Skeletal muscle tissue (tissue), 4 donors: Measurements from ENCODE around the gene PLA2G6. TPM values are rescaled to one million over a fixed set of nuclear protein-coding genes. Genes with fewer than 3 reads are reported as not detected.

Experiments
- H3K27ac ChIP-seq: one replicate; pipeline ENCODE4 v1.7.0; 2013; ENCODE audit warnings: mild to moderate bottlenecking, low read depth, low read length, inconsistent platforms
- H3K27me3 ChIP-seq, 3 donors: one replicate each; pipeline ENCODE4 v1.7.0; 2013; ENCODE audit warnings: low read length in 3 of 3; ENCODE audit not compliant: control insufficient read depth in 3 of 3, insufficient read depth in 3 of 3
- H3K36me3 ChIP-seq, 3 donors: one replicate each; pipeline ENCODE4 v1.7.0; 2013; ENCODE audit warnings: low read length in 3 of 3; ENCODE audit not compliant: control insufficient read depth in 3 of 3, insufficient read depth in 3 of 3
- H3K4me1 ChIP-seq, 3 donors: one replicate each; pipeline ENCODE4 v1.7.0; 2013; ENCODE audit warnings: low read length in 3 of 3, mild to moderate bottlenecking in 3 of 3; ENCODE audit not compliant: control insufficient read depth in 3 of 3, insufficient read depth in 3 of 3
- H3K4me3 ChIP-seq, 3 donors: one replicate each; pipeline ENCODE4 v1.7.0; 2013; ENCODE audit warnings: low read length in 3 of 3
- H3K9ac ChIP-seq, 3 donors: one replicate each; pipeline ENCODE4 v1.7.0; 2013; ENCODE audit warnings: low read length in 3 of 3, mild to moderate bottlenecking in 3 of 3, moderate library complexity in 2 of 3, low read depth in 1 of 3
- H3K9me3 ChIP-seq, 3 donors: one replicate each; pipeline ENCODE4 v1.7.0; 2013; ENCODE audit warnings: low read length in 3 of 3; ENCODE audit not compliant: control insufficient read depth in 3 of 3
- total RNA-seq: library from RNA; depleted of rRNA; stranded (reverse); fragments of >200 nt; gene quantifications from one replicate; pipeline ENCODE4 v1.2.3, GENCODE V29; 2014
- donor health status: Osteomylitis.

PLA2G6 gene
- total RNA-seq, 1 donor from 2014 or later = 14.1 TPM

DNA sequence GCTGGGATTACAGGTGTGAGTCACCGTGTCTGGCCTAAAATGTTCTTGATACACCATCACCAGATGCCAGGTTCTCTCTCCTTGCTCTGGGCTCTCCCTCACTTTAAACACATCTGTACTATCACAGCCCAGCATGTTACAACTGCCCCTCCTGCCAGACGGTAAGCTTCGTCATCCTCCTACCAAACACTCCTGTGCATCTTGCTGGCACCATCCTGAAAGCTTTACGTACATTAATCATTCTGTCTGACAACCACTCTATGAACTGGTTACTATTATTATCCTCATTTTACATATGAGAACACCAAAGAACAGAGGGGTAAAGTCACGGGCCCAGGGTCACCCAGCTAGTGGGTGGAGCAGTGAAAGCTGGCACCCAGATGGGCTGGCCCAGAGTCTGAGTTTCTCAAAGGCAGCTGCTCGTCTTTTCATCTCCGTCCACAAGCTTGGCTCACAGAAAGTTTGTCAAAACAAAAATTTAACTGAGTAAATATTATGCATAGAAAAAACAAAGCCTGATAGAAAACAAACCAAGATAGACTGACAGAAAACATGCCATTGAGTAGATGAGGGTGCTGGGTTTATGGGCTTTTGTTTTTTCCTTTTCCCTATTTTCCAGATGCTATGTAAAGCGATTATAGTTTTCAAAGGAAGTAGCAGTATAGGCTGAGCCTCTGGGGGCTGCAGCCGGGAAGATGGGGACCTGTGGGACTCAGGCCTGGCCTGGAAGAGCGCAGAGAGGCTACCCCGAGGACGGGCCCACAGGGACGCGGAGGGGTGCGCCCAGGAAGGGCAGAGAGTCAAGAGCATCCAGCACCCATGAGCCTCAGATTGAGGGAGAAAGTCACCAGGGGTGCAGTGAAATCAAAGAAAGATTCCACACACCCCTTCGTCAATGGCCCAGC, 9.5 kb downstream of the PLA2G6 start:
- peak overlapping the region in 1 of 3 donors; percentile 54 for H3K9ac ChIP-seq
- H3K36me3 ChIP-seq = peaks cover 0 to 4% (median 0%) of the 10 kb centered on the region in 3 donors
- H3K4me1 ChIP-seq = peaks cover 42 to 73% (median 73%) of the 10 kb centered on the region in 3 donors
- no peaks in the 10 kb centered on the region for H3K27me3 ChIP-seq
- H3K9me3 ChIP-seq = no peaks in the 10 kb centered on the region
- no peak overlapping the region for H3K4me3 ChIP-seq
- peak overlapping the region; percentile 75 for H3K27ac ChIP-seq

DNA sequence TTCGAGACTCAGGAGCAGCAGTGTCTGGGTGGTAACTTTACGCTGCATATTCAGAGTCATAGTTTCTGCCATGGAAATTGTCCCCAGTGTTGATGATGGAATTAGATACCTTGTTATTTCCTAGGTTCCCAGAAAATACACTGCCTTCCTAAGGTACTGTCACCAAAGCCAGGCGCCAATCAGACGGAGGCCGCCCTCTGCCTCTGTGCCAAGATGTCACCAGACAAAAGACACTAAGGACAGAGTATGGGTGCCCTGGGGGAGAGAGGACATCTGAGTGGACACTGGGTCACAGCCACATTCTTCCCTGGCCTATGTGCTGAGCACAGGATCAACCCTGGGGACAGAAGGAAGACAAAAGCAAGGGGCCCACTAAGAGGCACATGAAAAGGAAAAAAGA, 11.2 kb downstream of the PLA2G6 start:
- H3K27ac ChIP-seq = no peak overlapping the region
- no peak overlapping the region for H3K4me3 ChIP-seq
- H3K27me3 ChIP-seq = no peaks in the 10 kb centered on the region
- no peaks in the 10 kb centered on the region for H3K9me3 ChIP-seq
- H3K36me3 ChIP-seq = peaks cover 3 to 4% (median 3%) of the 10 kb centered on the region in 3 donors
- H3K9ac ChIP-seq = no peak overlapping the region
- peaks cover 26 to 58% (median 58%) of the 10 kb centered on the region in 3 donors for H3K4me1 ChIP-seq

DNA sequence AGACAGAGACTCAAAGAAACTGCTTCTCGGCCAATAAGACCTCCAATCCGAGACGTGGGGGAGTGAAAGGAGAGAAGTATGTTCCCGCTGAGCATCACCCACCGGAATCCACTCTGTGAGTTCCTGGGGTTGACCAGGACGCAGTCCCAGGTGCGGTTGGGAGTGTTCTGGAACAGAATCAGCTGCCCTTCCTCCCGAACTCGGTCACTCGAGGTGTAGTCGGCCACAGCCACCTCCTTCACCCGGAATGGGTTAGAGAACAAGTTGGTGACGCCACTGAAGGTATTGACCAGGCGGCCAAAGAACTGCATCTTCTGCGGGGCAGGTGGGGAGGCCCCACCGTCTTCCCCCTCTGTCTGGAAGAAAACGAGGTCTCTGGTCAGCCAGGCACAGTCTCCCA, 12.5 kb downstream of the PLA2G6 start:
- Histone ChIP-seq H3K27me3 (no peaks in the 10 kb centered on the region), H3K4me3 (no peak overlapping the region), H3K4me1 (peaks cover 25 to 55% (median 54%) of the 10 kb centered on the region in 3 donors), H3K36me3 (peaks cover 3 to 4% (median 3%) of the 10 kb centered on the region in 3 donors), H3K27ac (no peak overlapping the region), H3K9ac (peak overlapping the region in 1 of 3 donors; percentile 50), H3K9me3 (no peaks in the 10 kb centered on the region)

DNA sequence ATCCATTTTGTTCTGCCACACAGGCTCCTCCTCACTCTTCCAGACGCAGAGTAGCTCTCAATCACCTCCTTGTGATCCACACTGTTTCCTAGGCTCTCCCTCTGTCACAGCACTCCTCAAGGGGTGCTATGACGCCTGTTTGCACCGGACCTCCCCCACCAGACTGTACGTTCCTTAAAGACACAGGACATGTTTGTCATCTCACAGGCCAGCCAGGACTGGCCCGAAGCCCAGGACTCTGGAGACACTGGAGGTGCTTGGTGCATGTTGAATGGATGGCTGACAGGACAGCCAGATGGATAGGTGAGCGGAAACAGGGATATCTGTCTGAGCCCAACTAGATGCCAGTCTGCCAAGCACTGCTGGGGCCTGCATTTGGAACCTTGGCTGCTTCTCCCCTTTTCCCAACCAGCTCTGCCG, 13.6 kb downstream of the PLA2G6 start:
- peaks cover 3 to 4% (median 3%) of the 10 kb centered on the region in 3 donors for H3K36me3 ChIP-seq
- no peak overlapping the region for H3K27ac ChIP-seq

DNA sequence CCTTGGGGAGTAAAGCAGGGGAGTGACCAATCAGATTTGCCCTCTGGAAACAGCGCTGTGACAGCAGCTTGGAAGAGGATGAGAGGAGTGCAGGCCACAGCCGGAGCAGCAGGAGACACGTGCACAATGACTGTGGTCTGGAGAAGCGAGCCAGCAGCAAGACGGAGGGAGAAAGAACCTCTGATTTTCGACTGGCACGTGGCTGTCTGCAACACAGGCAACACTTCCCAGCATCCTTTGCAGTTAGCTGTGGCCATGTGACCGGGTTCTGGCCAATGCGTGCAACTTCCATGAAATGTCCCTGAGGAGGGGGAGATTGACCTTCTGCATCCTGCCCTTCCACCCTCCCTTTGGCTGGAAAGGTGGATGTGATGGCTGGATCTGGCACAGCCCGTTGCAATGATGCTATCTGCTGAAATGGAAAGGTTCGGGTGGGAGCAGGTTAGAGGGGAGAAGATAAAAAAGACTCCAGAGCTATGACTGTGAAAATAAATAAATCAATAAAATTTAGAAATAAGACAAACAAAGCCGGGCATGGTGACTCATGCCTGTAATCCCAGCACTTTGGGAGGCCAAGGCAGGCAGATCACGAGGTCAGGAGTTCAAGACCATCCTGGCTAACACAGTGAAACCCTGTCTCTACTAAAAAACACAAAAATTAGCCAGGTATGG, 15.6 kb downstream of the PLA2G6 start:
- no peak overlapping the region for H3K9ac ChIP-seq
- peaks cover 18 to 38% (median 36%) of the 10 kb centered on the region in 3 donors for H3K4me1 ChIP-seq
- H3K9me3 ChIP-seq = no peaks in the 10 kb centered on the region
- no peaks in the 10 kb centered on the region for H3K27me3 ChIP-seq
- no peak overlapping the region for H3K27ac ChIP-seq
- H3K4me3 ChIP-seq = no peak overlapping the region
- H3K36me3 ChIP-seq = peaks cover 3 to 5% (median 4%) of the 10 kb centered on the region in 3 donors

More for the DNA sequence above, 13.6 kb downstream of the PLA2G6 start:
- no peaks in the 10 kb centered on the region for H3K9me3 ChIP-seq
- no peaks in the 10 kb centered on the region for H3K27me3 ChIP-seq
- peak overlapping the region in 2 of 3 donors; percentile 27 to 74 for H3K9ac ChIP-seq
- H3K4me3 ChIP-seq = peak overlapping the region in 1 of 3 donors; percentile 7
- peaks cover 24 to 48% (median 48%) of the 10 kb centered on the region in 3 donors for H3K4me1 ChIP-seq

DNA sequence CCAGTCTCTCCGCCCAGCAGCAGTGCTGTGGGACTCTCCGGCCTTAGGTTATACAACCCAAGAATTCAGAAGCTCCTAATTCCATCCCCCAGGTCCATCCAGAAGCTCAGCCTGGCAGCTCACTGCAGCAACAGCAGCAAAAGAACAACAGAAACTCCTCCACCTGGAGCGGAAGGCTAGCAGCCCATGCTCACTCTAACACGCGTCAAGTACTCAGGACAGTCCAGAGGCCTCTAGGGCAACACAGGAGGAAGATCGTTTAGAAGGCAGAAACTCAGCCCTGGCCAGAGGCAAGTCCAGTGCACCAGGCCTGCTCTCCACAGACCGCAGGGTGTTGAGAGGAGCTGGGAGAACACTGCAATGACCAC, 17.1 kb downstream of the PLA2G6 start:
- H3K27me3 ChIP-seq = no peaks in the 10 kb centered on the region
- no peak overlapping the region for H3K4me3 ChIP-seq
- peaks cover 16 to 30% (median 30%) of the 10 kb centered on the region in 3 donors for H3K4me1 ChIP-seq
- H3K27ac ChIP-seq = no peak overlapping the region
- no peaks in the 10 kb centered on the region for H3K9me3 ChIP-seq
- peaks cover 2 to 5% (median 3%) of the 10 kb centered on the region in 3 donors for H3K36me3 ChIP-seq
- H3K9ac ChIP-seq = no peak overlapping the region

DNA sequence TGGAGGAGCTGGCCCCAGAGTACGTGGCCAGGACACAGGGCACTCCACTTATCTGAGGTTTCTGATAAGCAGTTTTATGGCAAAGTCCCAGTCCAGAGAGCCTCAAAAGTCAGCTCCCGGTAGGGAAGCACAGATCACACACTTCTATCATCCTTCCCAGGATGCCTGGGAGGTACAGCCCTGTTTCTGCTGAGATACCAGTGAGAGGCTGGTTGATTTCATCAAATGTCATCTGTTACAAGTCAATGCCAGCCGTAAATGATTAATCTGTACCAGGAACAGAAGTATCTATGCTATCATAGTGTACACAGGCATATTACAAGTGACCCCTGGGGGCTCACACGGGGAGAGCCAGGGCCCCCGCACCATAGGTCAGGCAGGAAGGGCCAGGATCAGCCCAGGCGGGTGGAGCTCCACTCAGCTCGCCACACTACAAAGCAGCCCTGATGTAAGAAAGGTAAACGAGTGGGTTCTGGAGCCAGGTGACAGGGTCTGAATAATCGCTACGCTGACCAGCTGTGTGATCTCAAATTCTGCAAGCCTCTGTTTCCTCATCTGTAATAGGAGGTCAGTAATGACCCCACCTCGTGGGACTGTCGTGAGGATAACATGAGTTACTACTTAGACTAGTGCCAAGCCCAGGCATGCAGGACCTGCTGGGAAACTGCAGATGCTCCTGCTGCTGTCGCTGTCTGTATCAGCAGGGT, 17.6 kb downstream of the PLA2G6 start:
- Histone ChIP-seq H3K36me3 (peaks cover 0 to 5% (median 3%) of the 10 kb centered on the region in 3 donors), H3K27ac (no peak overlapping the region)

DNA sequence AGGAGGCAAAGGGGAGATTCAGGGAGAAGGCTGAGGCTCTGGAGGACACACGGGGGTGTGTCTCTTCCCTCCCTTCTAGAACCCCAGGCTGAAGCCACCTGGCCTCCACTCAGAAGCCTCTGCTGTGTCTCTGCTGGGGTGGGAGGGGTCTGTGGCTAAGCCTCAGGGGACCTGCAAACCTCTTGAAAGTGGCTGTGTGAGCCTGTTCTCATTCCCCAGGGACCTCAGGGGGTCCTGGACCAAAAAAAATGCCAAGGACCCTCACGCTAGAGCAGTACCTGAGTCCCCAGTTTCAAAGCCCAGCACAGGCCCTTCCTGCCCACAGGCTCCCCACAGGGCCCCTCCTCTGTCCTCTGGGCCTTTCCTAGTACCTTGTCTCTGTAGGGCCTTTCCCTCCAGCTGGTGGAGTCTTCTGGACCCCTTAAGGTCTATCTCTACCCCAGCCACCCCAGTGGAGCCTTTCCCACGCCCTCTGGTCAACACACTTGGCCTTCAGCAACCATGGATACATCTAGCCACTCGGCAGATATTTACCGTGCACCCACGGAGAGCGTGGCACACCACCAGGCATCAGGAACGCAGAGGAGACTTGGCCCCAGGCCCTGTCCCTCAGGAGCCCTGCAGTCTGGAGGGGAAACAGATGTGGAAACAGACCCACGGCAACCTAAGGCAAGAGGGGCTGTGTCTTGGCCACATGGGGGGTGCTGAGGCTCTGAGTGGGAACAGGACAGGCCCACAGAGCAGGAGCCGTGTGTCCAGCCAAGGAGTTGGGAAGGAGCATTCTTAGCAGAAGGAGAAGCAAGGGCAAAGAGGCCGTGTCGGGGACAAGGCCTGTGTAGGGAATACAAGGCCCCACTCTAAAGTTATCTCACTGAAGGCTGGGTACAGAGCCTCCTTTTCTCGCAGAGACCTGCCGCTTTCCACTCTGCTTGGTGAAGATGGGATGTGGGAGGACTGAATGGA, 18.5 kb downstream of the PLA2G6 start:
- H3K36me3 ChIP-seq = peaks cover 0 to 5% (median 3%) of the 10 kb centered on the region in 3 donors
- H3K4me1 ChIP-seq = peaks cover 10 to 18% (median 18%) of the 10 kb centered on the region in 3 donors
- no peaks in the 10 kb centered on the region for H3K27me3 ChIP-seq
- H3K4me3 ChIP-seq = no peak overlapping the region
- no peak overlapping the region for H3K27ac ChIP-seq
- no peaks in the 10 kb centered on the region for H3K9me3 ChIP-seq
- H3K9ac ChIP-seq = no peak overlapping the region

More for the DNA sequence above, 17.6 kb downstream of the PLA2G6 start:
- H3K4me1 ChIP-seq = peaks cover 13 to 25% (median 24%) of the 10 kb centered on the region in 3 donors
- H3K4me3 ChIP-seq = no peak overlapping the region
- H3K27me3 ChIP-seq = no peaks in the 10 kb centered on the region
- no peak overlapping the region for H3K9ac ChIP-seq
- no peaks in the 10 kb centered on the region for H3K9me3 ChIP-seq

DNA sequence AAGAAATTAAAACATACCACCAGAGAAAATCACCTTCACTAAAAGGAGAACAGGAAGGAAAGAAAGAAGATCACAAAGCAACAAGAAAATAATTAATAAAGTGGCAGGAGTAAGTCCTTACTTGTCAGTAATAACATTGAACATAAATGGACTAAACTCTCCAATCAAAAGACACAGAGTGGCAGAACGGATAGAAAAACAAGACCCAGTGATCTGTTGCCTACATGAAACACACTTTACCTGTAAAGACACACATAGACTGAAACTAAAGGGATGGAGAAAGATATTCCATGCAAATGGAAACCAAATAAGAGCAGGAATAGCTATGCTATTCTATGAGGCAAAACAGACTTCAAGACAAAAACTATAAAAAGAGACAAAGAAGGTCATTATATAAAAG, 25.9 kb downstream of the PLA2G6 start:
- no peaks in the 10 kb centered on the region for H3K36me3 ChIP-seq

More for the DNA sequence above, 25.9 kb downstream of the PLA2G6 start:
- no peaks in the 10 kb centered on the region for H3K27me3 ChIP-seq
- no peak overlapping the region for H3K4me3 ChIP-seq
- H3K9ac ChIP-seq = no peak overlapping the region
- H3K4me1 ChIP-seq = peaks cover 0 to 6% (median 0%) of the 10 kb centered on the region in 3 donors
- no peaks in the 10 kb centered on the region for H3K9me3 ChIP-seq
- no peak overlapping the region for H3K27ac ChIP-seq
